ENCODE results near the gene TFDP1. TPM values are rescaled to one million over a fixed set of nuclear protein-coding genes. Genes with fewer than 3 reads are reported as not detected.
"Not testable (repeated sequence)": the region's sequence is repeated elsewhere in the genome, so short reads cannot be mapped to it uniquely, and the experiment has no call there.

TFDP1 gene
- total RNA-seq, 2 donors from 2014 or later: 74.8 to 76.1 TPM

DNA sequence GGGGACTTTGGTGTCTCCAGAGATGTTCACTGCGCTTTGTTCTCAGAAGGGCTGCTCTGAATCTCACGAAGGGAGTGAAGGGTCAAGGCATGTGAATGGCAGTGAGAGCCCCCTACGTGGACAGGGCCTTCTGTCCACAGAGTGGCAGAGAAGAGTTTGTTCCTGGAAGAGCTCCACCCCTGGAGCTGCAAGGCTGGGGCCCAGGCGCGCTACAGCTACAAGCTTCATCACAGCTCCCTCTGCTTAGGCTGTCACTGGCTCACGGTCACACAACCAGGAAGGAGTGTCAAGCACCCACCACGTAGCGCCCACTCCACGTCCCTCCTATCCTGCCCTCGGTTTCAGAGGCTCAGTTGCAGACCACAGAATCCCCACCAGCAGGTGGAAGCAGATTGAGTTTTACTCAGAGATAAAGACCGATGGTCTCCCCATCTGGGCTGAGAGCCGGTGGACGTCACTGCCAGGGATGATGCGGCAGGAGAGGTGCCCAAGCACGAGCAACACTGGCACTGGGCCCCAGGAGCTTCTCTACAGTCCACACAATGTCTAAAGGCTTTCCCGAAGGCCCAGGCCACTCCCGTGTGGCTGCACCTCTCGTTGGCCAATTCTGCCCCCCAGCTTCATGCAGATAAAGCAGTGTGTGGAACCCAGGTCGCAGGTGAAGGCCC is 23.0 kb upstream of the TFDP1 start:
- no peak overlapping the region for H3K27ac ChIP-seq (ENCODE audit: low read depth, low read length)
- Mint-ChIP-seq H3K4me3 (no peak overlapping the region), H3K27ac (no peak overlapping the region), H3K27me3 (ENCODE audit: insufficient read depth) (peaks cover 3% of the 10 kb centered on the region), H3K36me3 (ENCODE audit: low read depth) (no peaks in the 10 kb centered on the region), H3K9me3 (no peaks in the 10 kb centered on the region), H3K4me1 (no peaks in the 10 kb centered on the region)
- H3K9me3 ChIP-seq (ENCODE audit: control insufficient read depth, low read length): no peaks in the 10 kb centered on the region
- TF ChIP-seq, protein P1, sequence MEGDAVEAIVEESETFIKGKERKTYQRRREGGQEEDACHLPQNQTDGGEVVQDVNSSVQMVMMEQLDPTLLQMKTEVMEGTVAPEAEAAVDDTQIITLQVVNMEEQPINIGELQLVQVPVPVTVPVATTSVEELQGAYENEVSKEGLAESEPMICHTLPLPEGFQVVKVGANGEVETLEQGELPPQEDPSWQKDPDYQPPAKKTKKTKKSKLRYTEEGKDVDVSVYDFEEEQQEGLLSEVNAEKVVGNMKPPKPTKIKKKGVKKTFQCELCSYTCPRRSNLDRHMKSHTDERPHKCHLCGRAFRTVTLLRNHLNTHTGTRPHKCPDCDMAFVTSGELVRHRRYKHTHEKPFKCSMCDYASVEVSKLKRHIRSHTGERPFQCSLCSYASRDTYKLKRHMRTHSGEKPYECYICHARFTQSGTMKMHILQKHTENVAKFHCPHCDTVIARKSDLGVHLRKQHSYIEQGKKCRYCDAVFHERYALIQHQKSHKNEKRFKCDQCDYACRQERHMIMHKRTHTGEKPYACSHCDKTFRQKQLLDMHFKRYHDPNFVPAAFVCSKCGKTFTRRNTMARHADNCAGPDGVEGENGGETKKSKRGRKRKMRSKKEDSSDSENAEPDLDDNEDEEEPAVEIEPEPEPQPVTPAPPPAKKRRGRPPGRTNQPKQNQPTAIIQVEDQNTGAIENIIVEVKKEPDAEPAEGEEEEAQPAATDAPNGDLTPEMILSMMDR (conservative IDR thresholded peaks at IDR 0.05): no peak
- H3K4me1 ChIP-seq (ENCODE audit: control insufficient read depth, insufficient read depth, low read length): no peaks in the 10 kb centered on the region
- H3K4me3 ChIP-seq (ENCODE audit: low read length): no peak overlapping the region
- WGBS, 2 experiments (ENCODE audit: insufficient coverage in 1 of 2, insufficient read length in 1 of 2): 88 to 89% methylated on average over 11 to 19 of the region's 19 CpGs
- no peaks in the 10 kb centered on the region for H3K27me3 ChIP-seq (ENCODE audit: control insufficient read depth, insufficient read depth, low read length, poor library complexity, severe bottlenecking)
- DNase-seq: peak; percentile 47
- no peak overlapping the region for H3K9ac ChIP-seq (ENCODE audit: extremely low read depth, low read length, poor library complexity, severe bottlenecking)
- no peaks in the 10 kb centered on the region for H3K36me3 ChIP-seq (ENCODE audit: control insufficient read depth, insufficient read depth, low read length)

DNA sequence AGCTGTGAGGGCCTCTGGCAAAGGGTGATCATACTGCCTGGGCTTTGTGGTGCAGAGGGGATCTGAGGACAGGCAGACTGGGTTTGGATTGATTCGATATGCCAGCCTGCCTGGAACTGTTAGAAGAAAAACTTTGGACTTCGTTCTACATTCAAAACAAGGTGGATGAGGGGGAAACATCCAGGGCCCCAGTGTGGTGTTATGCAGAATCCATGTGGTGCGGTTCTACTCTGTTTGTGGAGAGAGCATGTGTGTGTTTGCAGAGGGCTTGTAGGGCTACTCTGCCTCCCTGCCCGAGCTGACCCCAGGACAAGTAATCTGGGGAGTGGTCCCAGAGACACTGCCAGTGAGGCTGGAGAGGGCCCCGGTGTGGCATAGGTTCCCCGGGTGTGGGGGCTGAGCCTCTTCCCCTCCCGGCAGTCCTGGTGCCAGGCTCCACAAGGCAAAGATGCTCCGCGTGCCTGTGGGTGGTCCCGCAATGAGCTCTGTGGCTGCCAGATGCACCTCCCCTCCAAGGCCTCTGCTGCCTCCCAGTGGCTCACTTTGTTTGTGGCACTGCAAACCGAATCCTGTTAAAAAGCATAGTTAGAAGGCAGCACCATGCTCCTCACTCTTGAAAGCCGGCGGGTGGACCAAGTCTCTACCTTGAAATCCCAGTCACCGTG is 22.3 kb upstream of the TFDP1 start:
- WGBS, 2 experiments (ENCODE audit: insufficient coverage in 1 of 2, insufficient read length in 1 of 2): 25 to 49% methylated on average over 11 to 14 of the region's 14 CpGs
- H3K4me3 ChIP-seq (ENCODE audit: low read length): no peak overlapping the region
- no peak overlapping the region for H3K27ac ChIP-seq (ENCODE audit: low read depth, low read length)
- Mint-ChIP-seq H3K27ac (no peak overlapping the region), H3K27me3 (ENCODE audit: insufficient read depth) (peaks cover 3% of the 10 kb centered on the region), H3K36me3 (ENCODE audit: low read depth) (no peaks in the 10 kb centered on the region), H3K4me3 (no peak overlapping the region), H3K4me1 (no peaks in the 10 kb centered on the region), H3K9me3 (no peaks in the 10 kb centered on the region)
- H3K36me3 ChIP-seq (ENCODE audit: control insufficient read depth, insufficient read depth, low read length): no peaks in the 10 kb centered on the region
- DNase-seq: peak; percentile 93
- no peaks in the 10 kb centered on the region for H3K9me3 ChIP-seq (ENCODE audit: control insufficient read depth, low read length)
- no peak overlapping the region for H3K9ac ChIP-seq (ENCODE audit: extremely low read depth, low read length, poor library complexity, severe bottlenecking)
- H3K4me1 ChIP-seq (ENCODE audit: control insufficient read depth, insufficient read depth, low read length): no peaks in the 10 kb centered on the region
- H3K27me3 ChIP-seq (ENCODE audit: control insufficient read depth, insufficient read depth, low read length, poor library complexity, severe bottlenecking): no peaks in the 10 kb centered on the region
- TF ChIP-seq, protein P1 (conservative IDR thresholded peaks at IDR 0.05): peak; percentile 83

DNA sequence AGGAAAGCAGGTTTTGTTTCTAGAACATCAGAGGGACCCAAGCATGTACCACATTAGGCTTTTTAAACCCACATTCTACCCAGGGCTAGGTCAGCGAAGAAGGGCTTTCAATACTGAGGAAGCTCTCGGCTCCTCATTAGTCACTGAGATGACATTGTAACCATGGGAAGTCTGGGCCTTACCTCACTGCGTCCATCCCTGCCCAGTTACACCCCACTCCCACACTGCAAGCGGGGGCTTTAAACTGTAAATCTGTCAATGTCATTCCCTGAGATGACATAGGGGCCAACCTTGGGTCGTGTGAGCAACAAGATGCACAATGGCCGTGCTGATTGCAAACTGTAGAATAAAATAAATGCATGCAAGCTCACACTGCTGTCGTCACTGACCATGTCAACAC is 21.7 kb upstream of the TFDP1 start:
- Histone ChIP-seq H3K4me3 (ENCODE audit: low read length) (no peak overlapping the region), H3K27ac (ENCODE audit: low read depth, low read length) (no peak overlapping the region), H3K36me3 (ENCODE audit: control insufficient read depth, insufficient read depth, low read length) (no peaks in the 10 kb centered on the region), H3K9ac (ENCODE audit: extremely low read depth, low read length, poor library complexity, severe bottlenecking) (no peak overlapping the region), H3K27me3 (ENCODE audit: control insufficient read depth, insufficient read depth, low read length, poor library complexity, severe bottlenecking) (no peaks in the 10 kb centered on the region), H3K4me1 (ENCODE audit: control insufficient read depth, insufficient read depth, low read length) (no peaks in the 10 kb centered on the region), H3K9me3 (ENCODE audit: control insufficient read depth, low read length) (no peaks in the 10 kb centered on the region)
- H3K27me3 Mint-ChIP-seq (ENCODE audit: insufficient read depth): peaks cover 3% of the 10 kb centered on the region
- H3K36me3 Mint-ChIP-seq (ENCODE audit: low read depth): no peaks in the 10 kb centered on the region
- 86 to 95% methylated on average over 4 to 7 of the region's 7 CpGs for WGBS, 2 experiments (ENCODE audit: insufficient coverage in 1 of 2, insufficient read length in 1 of 2)
- H3K27ac Mint-ChIP-seq: no peak overlapping the region
- no peaks in the 10 kb centered on the region for H3K9me3 Mint-ChIP-seq
- no peak overlapping the region for H3K4me3 Mint-ChIP-seq
- H3K4me1 Mint-ChIP-seq: no peaks in the 10 kb centered on the region
- TF ChIP-seq, protein P1 (conservative IDR thresholded peaks at IDR 0.05): no peak
- peak; percentile 25 for DNase-seq

DNA sequence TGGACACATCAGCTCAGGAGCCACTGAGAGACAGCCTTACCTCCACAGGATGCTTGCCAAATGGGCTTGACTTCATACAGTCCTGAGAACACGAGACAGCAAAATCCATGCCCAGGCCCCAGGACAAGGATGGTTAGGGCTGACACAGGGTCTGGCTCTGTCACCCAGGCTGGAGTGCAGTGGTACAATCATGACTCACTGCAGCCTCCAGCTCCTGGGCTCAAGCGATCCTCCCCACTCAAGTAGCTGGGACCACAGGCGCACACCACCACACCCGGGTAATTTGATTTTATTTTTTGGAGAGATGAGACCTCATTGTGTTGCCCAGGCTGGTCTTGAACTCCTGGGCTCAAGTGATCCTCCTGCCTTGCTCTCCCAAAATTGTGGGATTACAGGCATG is 21.0 kb upstream of the TFDP1 start:
- not testable (repeated sequence) for H3K27ac Mint-ChIP-seq; H3K9me3 Mint-ChIP-seq; H3K4me1 ChIP-seq (ENCODE audit: control insufficient read depth, insufficient read depth, low read length); H3K4me3 Mint-ChIP-seq; H3K9me3 ChIP-seq (ENCODE audit: control insufficient read depth, low read length); H3K4me1 Mint-ChIP-seq; H3K4me3 ChIP-seq (ENCODE audit: low read length); H3K27ac ChIP-seq (ENCODE audit: low read depth, low read length); H3K36me3 Mint-ChIP-seq (ENCODE audit: low read depth); H3K27me3 Mint-ChIP-seq (ENCODE audit: insufficient read depth); H3K27me3 ChIP-seq (ENCODE audit: control insufficient read depth, insufficient read depth, low read length, poor library complexity, severe bottlenecking); H3K36me3 ChIP-seq (ENCODE audit: control insufficient read depth, insufficient read depth, low read length); H3K9ac ChIP-seq (ENCODE audit: extremely low read depth, low read length, poor library complexity, severe bottlenecking)
- DNase-seq: peak; percentile 20
- WGBS, 2 experiments (ENCODE audit: insufficient coverage in 1 of 2, insufficient read length in 1 of 2): 81 to 86% methylated on average over 4 of the region's 4 CpGs
